ENCODE measurements around the gene ATP5PB.

Gene ATP5PB

DNA sequence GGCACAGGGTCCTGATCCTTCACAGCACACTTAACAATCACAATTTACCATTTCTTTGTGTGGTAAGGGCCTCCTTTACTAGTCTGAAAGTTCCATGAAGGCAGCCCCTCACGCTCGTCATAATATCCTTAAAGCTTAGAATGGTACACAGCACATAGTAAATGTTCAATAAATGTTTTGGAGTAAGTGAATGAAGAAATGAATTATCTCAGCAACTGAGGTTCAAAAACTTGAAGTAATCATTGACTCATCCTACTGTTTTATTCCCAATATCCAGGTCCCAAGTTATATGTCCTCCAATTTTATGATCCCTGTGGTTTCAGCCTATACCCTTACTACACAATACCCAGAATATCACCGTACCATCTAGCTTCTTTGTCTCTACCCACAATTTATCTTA lies 22.3 kb downstream of the ATP5PB start:
- intact Hi-C loops (cut with DNase I) = no loop called here
- DNase-seq = no peak

DNA sequence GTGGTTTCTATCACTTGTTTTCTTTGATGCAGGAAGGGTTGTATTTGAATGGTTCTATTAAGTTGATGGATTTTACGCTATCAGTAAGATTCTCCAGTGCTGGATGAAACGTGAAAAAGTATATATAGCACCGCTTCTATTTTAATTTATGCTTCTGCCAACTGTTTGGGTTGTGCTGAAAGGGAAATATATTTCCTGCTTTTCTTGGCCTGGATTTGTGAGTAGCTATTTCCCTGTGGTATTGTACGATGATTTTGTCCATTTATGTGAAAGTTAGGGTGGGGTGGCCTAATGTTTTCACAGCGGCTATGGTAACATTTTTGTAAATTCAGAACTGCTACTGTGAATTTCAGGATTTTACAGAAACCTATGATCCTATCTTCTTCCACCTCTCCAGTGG lies 24.8 kb downstream of the ATP5PB start:
- no peak for DNase-seq
- intact Hi-C loops (cut with DNase I) = no loop called here

DNA sequence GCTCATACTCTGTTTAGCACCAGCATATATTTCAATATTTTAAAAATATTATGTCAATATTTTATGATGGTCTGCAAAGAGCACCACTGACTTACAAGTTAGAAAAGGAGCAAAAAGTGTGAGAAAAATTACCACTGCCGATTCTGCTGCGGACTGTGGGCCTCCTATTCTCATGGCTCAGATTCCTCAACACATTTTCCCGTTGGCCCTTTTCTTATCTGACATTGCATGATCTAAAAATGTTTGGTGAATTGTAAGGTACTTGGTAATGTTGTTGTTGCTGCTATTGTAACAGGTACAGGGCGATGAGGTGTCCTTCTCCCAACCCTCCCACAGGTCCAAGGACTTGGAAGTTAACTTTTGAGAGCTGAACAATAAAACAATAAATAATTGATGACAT lies 25.3 kb downstream of the ATP5PB start:
- DNase-seq = no peak
- intact Hi-C loops (cut with DNase I) = no loop called here

DNA sequence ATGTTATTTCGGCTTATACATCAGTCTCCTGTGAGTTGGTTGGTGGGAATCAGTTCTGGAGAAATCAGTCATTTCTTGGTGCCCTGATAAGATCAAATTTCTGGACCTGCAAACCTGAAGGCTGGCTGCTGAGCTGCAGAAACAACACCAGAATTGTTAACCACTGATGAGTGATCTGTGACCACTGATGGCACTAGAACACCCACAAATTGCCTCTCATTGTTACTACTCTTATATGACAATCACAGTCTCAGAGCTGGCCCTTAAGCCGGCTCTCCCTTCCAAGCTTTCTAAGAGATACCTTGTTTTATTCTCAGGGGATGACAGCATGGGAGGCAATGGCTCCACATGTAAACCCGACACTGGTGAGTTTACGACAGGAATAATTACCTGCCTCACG lies 26.4 kb downstream of the ATP5PB start:
- intact Hi-C loops (cut with DNase I) = no loop called here
- DNase-seq = no peak

DNA sequence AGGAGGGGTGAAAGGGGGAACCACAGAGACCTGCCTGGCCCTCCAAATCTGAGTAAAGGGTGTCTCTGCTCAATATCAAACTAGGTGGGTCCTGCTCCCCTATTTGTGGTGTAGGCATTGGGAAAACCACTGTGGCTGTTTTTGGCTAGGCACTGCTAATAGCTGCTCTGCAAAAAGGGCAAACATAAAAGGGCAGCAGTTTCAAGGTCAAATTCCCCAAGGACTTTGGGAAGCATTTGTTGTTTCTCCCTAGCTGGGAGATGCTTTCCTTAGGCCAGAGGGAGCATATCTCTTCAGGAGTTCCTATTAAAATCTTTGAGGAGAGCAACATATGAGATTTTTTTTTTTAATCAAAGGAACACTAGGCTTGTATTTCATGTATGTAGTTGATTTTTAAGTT lies 26.9 kb downstream of the ATP5PB start:
- intact Hi-C loops (cut with DNase I) = no loop called here
- no peak for DNase-seq

DNA sequence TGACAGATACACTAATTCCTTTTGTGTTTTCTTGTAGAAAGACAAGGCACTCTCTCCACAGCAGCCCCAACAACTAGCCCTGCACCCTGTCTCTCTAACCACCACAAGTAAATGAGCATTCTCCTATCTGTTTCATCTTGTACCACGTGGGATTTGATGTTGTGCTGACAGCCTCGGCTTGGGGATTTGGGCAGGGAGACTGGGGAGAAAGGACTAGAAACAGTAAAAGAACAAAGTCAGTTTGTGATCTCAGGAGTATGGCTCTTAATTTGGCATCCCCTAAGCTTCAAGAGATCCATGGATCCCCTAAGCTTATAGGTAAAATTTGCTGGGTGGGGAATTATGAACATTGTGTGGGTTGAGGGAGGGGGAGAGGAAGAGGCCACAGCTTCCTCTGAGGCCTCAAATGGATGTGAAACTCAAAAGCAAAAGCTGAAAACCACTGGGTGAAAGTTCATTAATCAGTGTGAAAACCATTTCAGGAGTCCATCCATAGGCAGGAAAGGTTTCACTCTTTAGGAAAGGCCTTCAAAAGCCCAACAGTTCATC lies 27.6 kb downstream of the ATP5PB start:
- no peak for DNase-seq
- intact Hi-C loops (cut with DNase I) = no loop called here

DNA sequence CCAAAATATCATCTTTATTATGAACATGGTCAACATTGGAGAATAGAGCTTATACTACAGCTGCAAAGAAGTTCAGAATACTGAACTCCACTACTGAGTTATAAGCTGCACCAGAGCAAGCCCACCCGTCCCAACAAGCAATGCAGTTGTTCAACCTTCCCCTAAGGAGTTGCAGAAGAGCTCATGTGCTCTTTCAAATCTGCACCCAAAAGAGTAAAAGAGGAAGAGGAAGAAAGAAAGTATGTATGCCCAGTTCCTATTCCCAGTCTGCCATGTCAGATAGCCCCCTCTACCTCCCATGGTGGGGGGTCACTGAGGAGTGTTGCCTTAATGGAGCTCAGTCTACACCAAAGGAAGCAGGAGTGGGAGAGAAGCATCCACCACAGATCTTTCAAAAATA lies 31.4 kb downstream of the ATP5PB start:
- DNase-seq = no peak
- intact Hi-C loops (cut with DNase I) = loop anchor here (1.0 kb wide), 2 partner anchors 176 to 289 kb away; no protein-coding TSS in a partner anchor

DNA sequence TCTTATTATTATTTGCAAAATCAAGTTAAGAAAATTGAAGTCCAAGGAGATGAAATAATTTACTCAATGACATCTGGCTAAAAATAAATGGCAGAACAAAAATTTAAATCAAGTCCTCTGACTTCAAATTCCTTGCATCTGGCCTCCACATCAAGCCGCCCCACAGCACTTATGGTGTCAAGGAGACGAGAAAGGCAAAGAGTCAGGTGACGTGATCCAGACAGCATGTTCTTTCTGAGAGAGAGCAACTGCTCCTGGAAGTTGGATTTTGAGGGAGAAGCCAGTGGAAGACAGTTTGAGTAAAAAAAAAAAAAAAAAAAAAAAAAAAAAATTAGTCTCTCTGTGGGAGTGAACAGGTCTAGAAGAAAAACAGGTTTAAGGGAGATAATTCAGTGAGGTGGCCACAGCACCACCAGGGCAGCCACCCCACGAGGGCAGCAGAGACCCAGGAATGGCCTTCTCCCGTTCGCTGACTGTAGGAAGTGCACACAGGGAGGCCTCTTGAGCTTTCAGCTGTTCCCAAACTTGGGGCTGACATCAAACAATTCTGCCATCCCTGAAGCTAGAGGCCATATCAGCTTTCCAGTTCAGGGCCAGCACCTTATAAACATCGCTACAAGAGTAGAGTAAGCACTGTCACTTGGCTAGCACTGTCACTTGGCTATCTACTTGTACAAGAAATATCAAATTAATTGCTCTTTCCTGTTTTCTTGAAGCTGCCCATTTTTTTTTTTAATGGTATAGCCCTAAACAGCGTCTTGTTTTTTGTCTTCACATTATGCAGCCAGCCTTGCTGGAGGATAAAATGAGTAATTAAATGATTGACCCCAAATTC lies 32.3 kb downstream of the ATP5PB start:
- intact Hi-C loops (cut with DNase I) = loop anchor here (1.0 kb wide), 2 partner anchors 175 to 288 kb away; no protein-coding TSS in a partner anchor
- DNase-seq = peak; percentile 53 to 97 (median 81)

DNA sequence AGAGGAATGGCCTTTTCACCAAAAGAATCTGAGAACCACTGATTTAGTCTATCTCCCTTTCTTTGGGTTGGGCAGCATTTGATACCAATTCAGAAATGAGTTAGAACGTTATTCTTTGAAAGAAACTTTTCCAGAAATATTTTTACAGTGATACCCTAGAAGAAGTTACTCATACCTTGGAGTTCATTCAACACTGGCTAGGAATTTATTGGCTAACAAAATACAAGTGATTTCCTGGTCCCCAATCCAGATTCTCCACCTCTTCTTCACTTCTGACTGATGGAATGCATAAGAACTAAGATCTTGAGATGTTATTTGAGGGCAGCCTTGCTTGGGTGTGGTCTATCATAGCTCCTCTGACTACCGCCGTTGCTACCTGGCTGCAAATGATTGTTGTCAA lies 33.9 kb downstream of the ATP5PB start:
- DNase-seq = no peak
- intact Hi-C loops (cut with DNase I) = no loop called here

DNA sequence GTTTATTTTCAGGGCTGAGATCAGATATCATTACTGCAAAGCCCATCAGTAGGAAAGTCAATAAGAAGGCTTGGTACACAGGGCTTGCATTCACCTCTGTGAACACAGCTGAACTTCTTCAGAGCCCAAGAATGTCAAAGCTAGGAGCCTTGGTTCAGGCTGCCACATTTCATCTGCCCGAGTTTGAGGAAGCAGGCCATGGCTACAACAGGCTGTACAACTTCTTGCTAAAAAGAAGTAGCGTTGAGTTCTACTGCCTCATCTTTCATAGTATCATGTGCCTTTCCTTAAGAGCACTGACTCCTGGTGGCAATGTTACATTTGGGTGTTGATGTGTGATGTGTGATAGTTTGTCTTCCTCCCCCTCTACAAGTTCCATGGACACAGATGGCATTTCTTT lies 34.6 kb downstream of the ATP5PB start:
- intact Hi-C loops (cut with DNase I) = no loop called here
- no peak for DNase-seq

DNA sequence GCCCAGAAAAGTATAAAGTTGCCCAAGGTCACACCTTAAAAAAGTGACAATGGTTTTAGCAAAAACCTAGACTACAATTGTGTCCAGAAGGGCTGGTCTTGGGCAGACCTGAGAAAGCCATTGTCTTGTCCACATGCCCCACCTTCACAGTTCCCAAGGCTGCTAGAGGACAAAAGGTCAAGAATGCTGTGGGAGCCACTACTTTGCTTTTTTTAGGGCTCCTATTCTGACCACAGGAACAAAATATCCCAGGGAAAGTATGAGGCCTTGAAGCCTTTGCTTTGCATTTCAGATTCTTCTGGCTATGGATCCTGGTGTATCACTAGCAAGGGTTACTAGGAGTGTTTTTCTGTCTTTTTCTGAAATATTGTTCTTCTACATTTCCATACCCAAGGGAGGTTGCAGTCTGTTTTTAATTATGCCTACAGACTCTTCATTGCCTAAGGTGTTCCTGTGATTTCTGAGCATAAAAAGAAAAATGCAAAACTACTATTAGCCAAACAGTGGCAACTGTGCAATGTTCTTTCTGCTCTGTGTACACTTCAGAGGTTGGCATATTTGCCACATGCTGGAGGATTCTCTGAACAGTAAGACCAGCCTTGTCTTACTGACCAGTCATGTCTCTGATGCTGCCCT lies 35.2 kb downstream of the ATP5PB start:
- intact Hi-C loops (cut with DNase I) = no loop called here
- DNase-seq = no peak

DNA sequence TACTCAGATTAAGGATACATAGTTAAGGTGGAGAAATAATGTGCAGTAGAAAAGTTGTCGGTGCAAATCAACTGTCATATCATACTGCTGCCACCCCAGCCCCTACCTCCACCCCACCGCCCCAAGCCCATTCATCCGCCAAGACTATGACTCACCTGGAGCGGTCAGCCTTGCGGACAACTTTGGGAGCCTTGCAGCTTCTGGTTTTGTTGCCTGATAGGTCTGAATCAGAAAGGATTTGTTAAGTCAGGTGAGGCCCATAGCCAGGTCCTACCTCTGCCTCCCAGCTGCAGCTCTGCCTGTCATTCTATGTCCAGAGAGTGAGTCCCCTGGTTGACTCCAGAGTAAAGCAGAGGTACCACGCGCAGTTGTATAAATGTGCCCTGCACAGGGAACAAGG lies 37.2 kb downstream of the ATP5PB start:
- intact Hi-C loops (cut with DNase I) = no loop called here
- no peak for DNase-seq

DNA sequence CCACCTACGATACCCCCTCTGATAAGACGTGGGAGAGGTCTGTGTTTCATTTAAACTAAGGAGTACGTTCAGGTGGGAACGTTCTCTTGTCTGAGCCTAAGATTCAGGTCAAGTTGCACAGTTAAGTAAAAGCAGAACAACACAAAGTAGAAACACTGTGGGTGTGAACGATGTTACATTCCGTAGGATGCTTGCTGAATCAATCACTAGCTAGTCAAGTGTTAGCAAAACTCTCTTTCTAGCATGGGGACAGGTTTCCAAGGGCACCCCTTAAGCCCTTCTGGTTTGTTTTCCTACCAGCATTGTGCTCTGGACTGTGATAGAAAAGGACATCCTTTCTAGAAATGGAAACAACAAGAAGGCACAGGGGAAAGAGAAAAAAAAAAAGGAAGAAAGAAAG lies 37.9 kb downstream of the ATP5PB start:
- intact Hi-C loops (cut with DNase I) = no loop called here
- DNase-seq = no peak

DNA sequence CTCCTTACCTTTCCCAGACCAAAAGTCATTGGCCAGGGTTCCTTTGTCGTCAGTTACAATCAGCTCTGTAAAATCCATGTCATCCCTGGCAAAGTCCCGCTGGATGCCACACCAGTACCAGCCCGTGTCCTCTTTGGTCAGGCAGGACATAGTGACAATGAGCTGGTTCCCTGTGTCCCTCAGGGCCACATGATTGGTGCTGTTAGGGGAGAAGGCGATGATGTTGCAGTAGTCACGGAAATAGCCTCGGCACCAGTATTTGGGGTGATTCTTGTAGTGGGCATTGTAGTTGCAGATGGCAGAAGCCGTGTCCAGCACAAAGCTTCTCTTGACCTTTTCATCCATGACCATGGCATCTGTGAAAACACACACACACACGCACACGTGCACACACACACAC lies 39.4 kb downstream of the ATP5PB start:
- peak in 4 of 10 donors; percentile 39 to 85 (median 52) for DNase-seq

DNA sequence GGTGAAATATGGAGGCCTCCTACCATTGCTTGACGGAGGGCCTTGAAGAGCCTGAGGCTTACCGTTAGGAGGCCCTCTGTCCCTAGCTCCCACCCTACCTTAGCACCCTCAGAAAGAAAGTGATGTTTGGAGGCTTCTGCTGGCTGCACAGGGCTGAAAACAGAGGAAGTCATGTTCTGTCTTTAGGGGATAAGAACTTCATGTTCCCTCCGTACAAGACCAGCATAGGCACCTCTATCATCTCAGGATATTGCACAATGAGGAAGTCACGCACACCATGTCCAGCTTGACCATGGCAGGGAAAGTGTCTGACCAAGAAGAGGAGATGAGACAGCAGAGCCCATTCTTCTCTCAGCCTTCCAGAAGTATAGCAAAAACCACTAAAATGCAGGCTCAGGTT lies 40.3 kb downstream of the ATP5PB start:
- no peak for DNase-seq
- intact Hi-C loops (cut with DNase I) = no loop called here

More for the DNA sequence above, 39.4 kb downstream of the ATP5PB start:
- intact Hi-C loops (cut with DNase I) = no loop called here

DNA sequence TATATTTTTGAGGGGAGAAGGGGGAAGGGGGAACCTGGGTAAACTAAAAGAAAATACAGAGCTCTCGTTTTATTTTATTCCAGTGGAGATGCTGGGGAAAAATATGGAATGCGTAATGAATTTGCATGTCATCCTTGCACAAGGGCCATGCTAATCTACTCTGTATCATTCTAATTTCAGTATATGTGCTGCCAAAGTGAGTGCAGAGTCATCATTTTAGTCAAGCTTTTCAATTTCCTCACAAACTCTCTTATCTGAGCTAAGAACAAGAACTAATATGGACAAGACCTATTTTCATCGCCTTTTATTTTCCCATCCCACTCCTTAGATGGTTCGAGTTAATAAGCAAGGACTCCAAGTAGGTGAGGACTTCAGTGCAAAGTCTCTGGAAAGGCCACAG lies 41.0 kb downstream of the ATP5PB start:
- no peak for DNase-seq
- intact Hi-C loops (cut with DNase I) = no loop called here

DNA sequence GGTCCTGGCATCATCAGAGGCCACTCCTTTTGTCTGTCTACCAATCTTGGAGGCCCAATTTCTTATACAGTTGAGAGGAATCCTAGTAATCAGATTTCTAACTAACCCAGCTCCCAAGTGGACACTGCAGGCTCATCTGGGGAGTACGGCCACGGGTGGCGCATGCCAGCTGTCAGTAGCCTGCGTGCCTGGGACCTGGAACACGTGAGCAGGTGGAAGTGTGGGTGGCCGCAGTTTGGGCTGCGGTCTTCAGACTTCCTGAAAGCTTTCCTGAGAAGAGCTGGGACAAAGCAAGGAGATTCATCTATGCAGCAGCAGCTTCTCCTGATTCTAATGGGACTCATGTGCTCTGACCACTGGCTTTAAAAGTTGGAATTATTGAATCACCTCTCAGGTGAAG lies 41.8 kb downstream of the ATP5PB start:
- no peak for DNase-seq
- intact Hi-C loops (cut with DNase I) = no loop called here

DNA sequence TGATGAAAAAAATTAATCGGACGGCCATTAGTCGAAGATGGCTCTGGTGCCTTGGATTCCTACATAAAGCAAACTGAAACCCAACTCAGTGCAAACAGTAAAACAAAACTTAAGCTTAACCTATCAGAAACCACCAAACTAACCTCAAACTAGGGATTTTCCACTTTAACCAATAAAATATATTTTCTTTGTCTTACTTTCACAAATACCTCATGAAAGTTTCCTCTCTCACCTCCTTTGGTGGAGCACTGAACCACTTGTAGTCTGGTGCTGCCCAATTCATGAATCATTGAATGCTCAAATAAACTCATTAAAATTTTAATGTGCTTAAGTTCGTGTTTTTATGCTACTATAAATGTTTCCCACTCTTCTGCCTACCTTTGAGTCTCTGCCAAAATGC lies 47.1 kb downstream of the ATP5PB start:
- no peak for DNase-seq
- intact Hi-C loops (cut with DNase I) = no loop called here

DNA sequence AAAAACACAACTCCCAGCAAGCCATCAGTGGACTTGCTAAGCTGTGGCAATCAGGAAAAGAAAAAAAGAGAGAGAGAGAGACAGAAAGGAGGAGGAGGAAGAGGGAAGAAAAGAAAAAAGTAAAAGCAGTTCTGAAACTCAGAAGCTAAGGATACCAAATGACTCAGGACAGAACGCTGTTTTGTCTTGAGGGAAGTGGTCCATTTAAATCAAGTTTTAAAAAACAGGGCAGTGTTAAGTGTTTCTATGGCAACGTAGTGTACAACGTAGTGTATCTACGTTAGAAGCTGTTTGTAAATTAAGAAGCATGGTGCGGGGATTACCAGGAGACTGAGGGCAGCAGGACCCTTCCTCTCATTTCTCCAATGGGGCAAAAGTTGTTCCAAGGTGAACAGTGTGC lies 48.3 kb downstream of the ATP5PB start:
- intact Hi-C loops (cut with DNase I) = no loop called here
- DNase-seq = no peak

DNA sequence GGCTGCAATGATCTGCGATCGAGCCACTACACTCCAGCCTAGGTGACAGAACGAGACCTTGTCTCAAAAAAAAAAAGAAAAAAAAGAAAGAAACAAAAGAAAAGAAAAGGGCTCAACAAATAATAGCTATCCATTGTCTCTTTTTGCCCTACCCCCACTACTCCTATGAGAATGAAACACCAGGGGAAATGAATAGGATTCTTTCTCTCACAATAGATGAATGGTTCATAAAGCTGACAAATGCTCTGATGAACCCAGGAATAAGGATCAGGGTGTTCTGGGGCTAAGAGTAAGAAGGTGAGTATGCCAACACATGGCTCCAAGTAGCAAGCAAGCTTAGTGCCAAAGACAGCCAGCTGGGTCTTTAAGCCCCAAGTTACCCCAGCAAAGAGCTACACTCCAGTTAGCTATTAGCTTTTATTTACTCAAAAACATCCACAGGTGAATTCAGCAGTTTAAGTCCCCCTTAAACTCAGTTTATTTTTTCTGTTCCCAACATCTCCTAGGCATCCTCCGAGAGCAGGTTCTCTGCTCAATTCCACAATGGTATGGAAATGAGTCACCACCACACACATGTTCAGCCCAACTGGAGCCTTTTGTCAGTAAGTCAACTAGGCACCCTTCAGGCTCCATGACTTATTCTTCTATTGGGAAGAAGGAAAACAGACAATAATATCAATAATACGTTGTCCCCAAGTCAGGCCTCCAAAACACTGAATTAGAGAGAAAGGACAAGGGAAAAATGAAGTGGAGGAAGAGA lies 49.9 kb downstream of the ATP5PB start:
- intact Hi-C loops (cut with DNase I) = no loop called here
- no peak for DNase-seq

DNA sequence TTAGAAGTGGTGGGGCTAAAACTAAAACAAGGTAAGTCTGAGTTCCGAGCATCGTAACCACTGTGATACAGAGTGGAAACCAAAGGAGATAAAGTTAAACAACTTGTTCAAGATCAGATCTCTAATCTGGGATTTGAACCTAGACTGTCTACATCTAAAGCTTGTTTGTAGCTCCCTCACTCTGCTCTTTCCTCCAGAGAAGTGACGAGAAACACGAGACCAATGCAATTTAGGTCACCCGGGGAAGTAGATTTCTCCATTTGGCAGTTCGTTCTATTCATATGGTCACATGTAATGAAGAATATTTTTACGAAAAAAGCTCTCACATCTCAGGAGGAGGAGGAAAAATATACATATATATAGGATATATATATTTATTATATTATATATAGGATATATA lies 52.4 kb downstream of the ATP5PB start:
- intact Hi-C loops (cut with DNase I) = no loop called here
- DNase-seq = no peak
